K562 (cell line): ENCODE measurements around the gene AIF1L. TPM values are rescaled to one million over a fixed set of nuclear protein-coding genes. Genes with fewer than 3 reads are reported as not detected.

ENCODE experiments used
- ATAC-seq: fragments of 200-7000 bp; cut with Tn5 transposase; 3 replicates; pipeline ENCODE4 v1.9.1; 2020; ENCODE audit warnings: moderate library complexity
- BruUV-seq: library from RNA; stranded (reverse); fragments of 400-500 nt; replicated peaks from 2 replicates; lab custom pipeline; 2021; lab: Mats Ljungman, UMichigan
- CTCF ChIA-PET: fragments of 300-600 bp; formaldehyde crosslinking; extraction: SDS; loops from one replicate; lab custom pipeline; 2021; ENCODE audit warnings: low intra/inter-chr PET ratio; lab: Yijun Ruan, JAX
- POLR2A ChIA-PET: fragments of 300-600, 350-650 bp; sonication (Branson Sonifier 250); formaldehyde crosslinking; extraction: SDS; loops from one replicate; lab custom pipeline; 2021; ENCODE audit warnings: antibody characterized with exemption, inconsistent platforms; lab: Yijun Ruan, JAX
- DNase-seq, 4 experiments: peaks; one replicate each; pipeline versions ENCODE4 v3.0.0 to v3.0.0-alpha.2; 2011 to 2018; ENCODE audit warnings: low spot score in 3 of 4, mixed read lengths in 3 of 4; ENCODE audit errors: extremely low read depth in 1 of 4
- FAIRE-seq: peaks from 2 replicates; lab custom pipeline; 2011; peaks lifted over from hg19 to GRCh38; lab: Jason Lieb, UNC
- H2AFZ ChIP-seq: 2 replicates; pipeline ENCODE4 v1.6.0; 2011; ENCODE audit warnings: low read depth, low read length, control low read depth, inconsistent platforms
- H3K27ac ChIP-seq: fragments of 200-600 bp; 3 replicates; pipeline ENCODE4 v1.8.0; 2011; ENCODE audit warnings: low read depth, mild to moderate bottlenecking, control low read depth, inconsistent platforms, low read length, moderate library complexity, mixed read lengths; ENCODE audit errors: extremely low read depth
- H3K27me3 ChIP-seq, 2 experiments: fragments of 300-600 bp in 1 of 2; 2 replicates in 1 of 2; 3 replicates in 1 of 2; pipeline versions ENCODE4 v1.6.0 to v1.8.0; 2011; ENCODE audit warnings: inconsistent platforms in 2 of 2, low read length in 2 of 2, mild to moderate bottlenecking in 1 of 2, mixed read lengths in 1 of 2, moderate library complexity in 1 of 2; ENCODE audit not compliant: control insufficient read depth in 2 of 2, insufficient read depth in 2 of 2
- H3K36me3 ChIP-seq: fragments of 300-600 bp; 3 replicates; pipeline ENCODE4 v1.8.0; 2011; ENCODE audit warnings: mild to moderate bottlenecking, low read length, inconsistent platforms; ENCODE audit not compliant: control insufficient read depth, insufficient read depth
- H3K4me1 ChIP-seq, 2 experiments: fragments of 200-600 bp in 1 of 2; replicated peaks in 1 of 2; 2 replicates in 1 of 2; 3 replicates in 1 of 2; pipeline versions ENCODE4 v1.5.1 to v1.8.0; 2011; ENCODE audit warnings: inconsistent platforms in 2 of 2, low read length in 2 of 2, mild to moderate bottlenecking in 1 of 2, mixed read lengths in 1 of 2, moderate library complexity in 1 of 2; ENCODE audit not compliant: control insufficient read depth in 2 of 2, insufficient read depth in 2 of 2
- H3K4me2 ChIP-seq: 2 replicates; pipeline ENCODE4 v1.6.1; 2011; ENCODE audit warnings: low read length, control low read depth, inconsistent platforms, mixed read lengths; ENCODE audit not compliant: insufficient read depth
- H3K4me3 ChIP-seq: fragments of 200-600 bp; sonication (generic), shearing (Covaris generic); 2 replicates; pipeline ENCODE4 v1.5.1; 2016; ENCODE audit warnings: control low read depth, inconsistent platforms
- H3K79me2 ChIP-seq: fragments of 200-600 bp; 3 replicates; pipeline ENCODE4 v1.8.0; 2011; ENCODE audit warnings: low read length, inconsistent platforms; ENCODE audit not compliant: control insufficient read depth, insufficient read depth
- H3K9ac ChIP-seq, 2 experiments: 2 replicates each; pipeline versions ENCODE4 v1.6.0 to v1.6.1; 2011; ENCODE audit warnings: low read depth in 2 of 2, low read length in 2 of 2, control low read depth in 1 of 2, inconsistent platforms in 1 of 2, mild to moderate bottlenecking in 1 of 2, mixed read lengths in 1 of 2; ENCODE audit not compliant: insufficient read depth in 1 of 2
- H3K9me1 ChIP-seq: one replicate; pipeline ENCODE4 v1.6.0; 2011; ENCODE audit warnings: inconsistent platforms, mild to moderate bottlenecking, low read length, moderate library complexity; ENCODE audit not compliant: control insufficient read depth, insufficient read depth
- H3K9me3 ChIP-seq: replicated peaks from 2 replicates; pipeline ENCODE4 v1.5.1; 2011; ENCODE audit warnings: low read depth, low read length, inconsistent platforms; ENCODE audit not compliant: control insufficient read depth, insufficient read depth
- H4K20me1 ChIP-seq: replicated peaks from 2 replicates; pipeline ENCODE4 v1.6.1; 2011; ENCODE audit warnings: low read length, inconsistent platforms, mixed read lengths; ENCODE audit not compliant: control insufficient read depth, insufficient read depth
- GABPB2 ChIP-seq: fragments of 250-450 bp; sonication (Bioruptor Pico); conservative IDR thresholded peaks from 2 replicates; pipeline ENCODE4 v1.5.1; 2021; ENCODE audit warnings: mild to moderate bottlenecking
- HDAC2 ChIP-seq: fragments of 450-650 bp; IDR thresholded peaks from 2 replicates; pipeline ENCODE4 v1.6.1; 2016; ENCODE audit warnings: mild to moderate bottlenecking
- HDGF ChIP-seq: fragments of 450-650 bp; IDR thresholded peaks from 2 replicates; pipeline ENCODE4 v1.6.1; 2016
- MTA1 ChIP-seq: fragments of 450-650 bp; IDR thresholded peaks from 2 replicates; pipeline ENCODE4 v1.6.1; 2017; ENCODE audit warnings: borderline replicate concordance
- XRCC5 ChIP-seq: fragments of 200-400 bp; formaldehyde crosslinking; IDR thresholded peaks from 2 replicates; pipeline ENCODE4 v1.6.1; 2017; ENCODE audit warnings: low read depth, mild to moderate bottlenecking, low read length
- ZNF174 ChIP-seq: fragments of 250-450 bp; sonication (Bioruptor Pico); IDR thresholded peaks from 2 replicates; pipeline ENCODE4 v1.4.0; 2020; ENCODE audit warnings: mild to moderate bottlenecking
- ZNF175 ChIP-seq: fragments of 200-800 bp; sonication (Bioruptor generic); IDR thresholded peaks from 2 replicates; pipeline ENCODE4 v1.6.1; 2016; ENCODE audit warnings: low read depth, mild to moderate bottlenecking, missing genetic modification characterization, missing compliant biosample characterization
- WGBS: fragments of 100-300 bp; shearing (Covaris generic); methylation state at CpG from one replicate; pipeline ENCODE4 v1.1.6; 2016; ENCODE audit warnings: low coverage, mixed read lengths; ENCODE audit not compliant: insufficient coverage; ENCODE audit errors: missing lambda C conversion rate; 5-methylcytosine and 5-hydroxymethylcytosine counted together
- in situ Hi-C: fragments of 300-500 bp; cut with MboI; formaldehyde crosslinking; loops from 4 replicates; pipeline ENCODE4 v1.15.0; 2018; ENCODE audit warnings: inconsistent platforms, mixed read lengths
- intact Hi-C: fragments of 100-400 bp; cut with micrococcal nuclease; formaldehyde crosslinking; loops from 2 replicates; pipeline ENCODE4 v1.14.2; 2022
- polyA plus RNA-seq, 8 experiments: library from polyadenylated mRNA; depleted of rRNA in 4 of 8; stranded (reverse) in 5 of 8; unstranded in 3 of 8; fragments of >200 nt; fragmentation: Nextera tagmentation in 2 of 8; fragmentation: Illumina TruSeq in 1 of 8; extraction: Ambion mirVana in 2 of 8; extraction: Trizol in 1 of 8; gene quantifications; 2 replicates each; pipeline versions ENCODE4 v1.2.1 to v1.2.3, GENCODE V29; 2011 to 2014; ENCODE audit warnings: inconsistent platforms in 1 of 8, missing spikeins in 1 of 8
- total RNA-seq, 7 experiments: library from RNA; depleted of rRNA in 6 of 7; stranded (reverse); fragments of >200 nt in 6 of 7; fragmentation: Illumina TruSeq in 2 of 7; extraction: Trizol in 2 of 7; gene quantifications; 2 replicates each; pipeline versions ENCODE4 v1.2.1 to v1.2.3, GENCODE V29; 2011 to 2021; ENCODE audit warnings: low replicate concordance in 1 of 7
- TF ChIP-seq, protein P1 (sequence below), 2 experiments: fragments of 450-650 bp in 1 of 2; sonication (generic) in 1 of 2; formaldehyde crosslinking in 1 of 2; IDR thresholded peaks in 1 of 2; conservative IDR thresholded peaks in 1 of 2; 2 replicates each; pipeline versions ENCODE4 v1.6.1 to v1.8.1; 2016 to 2023; ENCODE audit warnings: mild to moderate bottlenecking in 2 of 2, moderate library complexity in 2 of 2, inconsistent platforms in 1 of 2, missing genetic modification reagents in 1 of 2
- TF ChIP-seq, protein P2 (sequence below), 2 experiments: fragments of 450-650 bp in 1 of 2; sonication (generic) in 1 of 2; formaldehyde crosslinking; conservative IDR thresholded peaks; 2 replicates each; pipeline versions ENCODE4 v1.4.0 to v1.8.1; 2020 to 2022; ENCODE audit warnings: mild to moderate bottlenecking in 1 of 2, missing genetic modification reagents in 1 of 2
- TF ChIP-seq, protein P3 (sequence below): sonication (generic); formaldehyde crosslinking; IDR thresholded peaks from 2 replicates; pipeline ENCODE4 v1.8.1; 2023; ENCODE audit warnings: mild to moderate bottlenecking, missing genetic modification reagents

AIF1L gene
- total and polyA plus RNA-seq, 9 of the 15 experiments (the other 6 are each of a cell fraction or from before 2014, with no cell fraction given) = 0.34 to 9.1 (median 1.3) TPM

DNA sequence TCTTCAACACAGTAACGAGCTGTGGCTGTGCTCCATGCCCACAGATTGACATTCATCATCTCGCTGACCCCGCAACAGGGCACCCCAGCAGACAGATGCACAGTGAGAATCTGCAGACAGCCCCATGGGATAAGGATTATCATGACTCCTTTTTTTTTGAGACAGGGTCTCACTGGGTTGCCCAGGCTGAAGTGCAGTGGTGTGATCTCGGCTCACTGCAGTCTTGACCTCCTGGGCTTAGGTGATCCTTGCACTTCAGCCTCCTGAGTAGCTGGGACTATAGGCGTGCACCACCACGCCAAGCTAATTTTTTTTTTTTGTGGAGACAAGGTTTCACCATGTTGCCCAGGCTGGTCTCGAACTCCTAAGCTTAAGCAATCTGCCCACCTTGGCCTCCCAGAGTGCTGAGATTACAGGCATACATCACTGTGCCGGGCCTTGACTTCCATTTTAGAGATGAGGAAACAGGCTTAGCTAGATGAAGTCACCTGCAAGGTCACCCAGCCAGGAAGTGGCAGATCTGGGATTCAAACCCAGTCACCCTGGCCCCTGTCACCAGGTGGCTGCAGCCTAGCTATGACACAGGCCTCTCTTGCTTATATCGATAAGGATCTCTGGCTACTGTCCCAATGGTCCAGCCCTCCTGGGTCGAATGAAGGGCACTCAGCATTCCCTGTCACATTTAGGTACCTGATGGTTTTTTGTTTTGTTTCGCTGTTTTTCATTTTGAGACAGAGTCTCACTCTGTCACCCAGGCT, 5.1 kb downstream of the AIF1L start (continued):
- TF ChIP-seq HDAC2 (no peak), XRCC5 (no peak), ZNF175 (CRISPR knock-in tag) (no peak), MTA1 (no peak)
- TF ChIP-seq, protein P1, sequence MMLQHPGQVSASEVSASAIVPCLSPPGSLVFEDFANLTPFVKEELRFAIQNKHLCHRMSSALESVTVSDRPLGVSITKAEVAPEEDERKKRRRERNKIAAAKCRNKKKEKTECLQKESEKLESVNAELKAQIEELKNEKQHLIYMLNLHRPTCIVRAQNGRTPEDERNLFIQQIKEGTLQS (IDR thresholded peaks at IDR 0.05) = no peak
- TF ChIP-seq, protein P1 (CRISPR knock-in tag; conservative IDR thresholded peaks at IDR 0.05) = peak; percentile 73
- TF ChIP-seq, protein P2, sequence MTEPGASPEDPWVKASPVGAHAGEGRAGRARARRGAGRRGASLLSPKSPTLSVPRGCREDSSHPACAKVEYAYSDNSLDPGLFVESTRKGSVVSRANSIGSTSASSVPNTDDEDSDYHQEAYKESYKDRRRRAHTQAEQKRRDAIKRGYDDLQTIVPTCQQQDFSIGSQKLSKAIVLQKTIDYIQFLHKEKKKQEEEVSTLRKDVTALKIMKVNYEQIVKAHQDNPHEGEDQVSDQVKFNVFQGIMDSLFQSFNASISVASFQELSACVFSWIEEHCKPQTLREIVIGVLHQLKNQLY (CRISPR knock-in tag; conservative IDR thresholded peaks at IDR 0.05) = peak in 1 of 2 experiments; percentile 32; a peak in 1 of 4 replicates

DNA sequence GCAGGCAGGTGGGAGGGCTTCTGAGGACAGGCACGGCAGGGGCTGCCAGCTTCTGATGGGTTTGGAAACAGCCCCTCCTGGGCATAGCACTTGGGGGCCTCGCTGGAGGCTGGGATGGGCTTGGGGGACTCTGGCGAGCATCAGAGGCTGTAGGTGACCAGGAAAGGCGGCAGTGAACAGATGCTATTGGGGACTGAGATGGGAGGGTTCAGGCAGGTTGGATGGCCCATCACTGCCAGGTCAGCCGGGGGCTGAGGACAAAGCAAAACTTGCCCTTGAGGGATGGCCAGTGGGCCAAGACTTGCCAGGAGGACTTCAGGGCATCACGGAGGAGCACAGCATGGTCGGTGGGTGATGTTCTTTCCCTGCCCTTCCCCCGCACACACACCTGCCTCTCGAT, 6.7 kb downstream of the AIF1L start:
- peak overlapping the region; percentile 14 for H2AFZ ChIP-seq
- H3K36me3 ChIP-seq = no peaks in the 10 kb centered on the region

More for the DNA sequence above, 6.7 kb downstream of the AIF1L start:
- H3K27ac ChIP-seq = no peak overlapping the region
- POLR2A ChIA-PET = interaction anchor here (0.6 to 99.3 kb wide), 7 partner anchors 6 to 270 kb away, joined by 3 to 3336 read pairs (median 4); partner anchors contain the start of genes AIF1L and NUP214
- 29% methylated on average over 9 of the region's 9 CpGs for WGBS
- no peaks in the 10 kb centered on the region for H3K79me2 ChIP-seq
- H3K4me1 ChIP-seq = peaks cover 24 to 50% of the 10 kb centered on the region in 2 experiments
- no TSS peak for BruUV-seq
- H3K27me3 ChIP-seq = peaks cover 54 to 85% of the 10 kb centered on the region in 2 experiments
- in situ Hi-C loops = no loop called here
- H4K20me1 ChIP-seq = peaks cover 39% of the 10 kb centered on the region
- peaks cover 12% of the 10 kb centered on the region for H3K9me1 ChIP-seq
- CTCF ChIA-PET = no interaction called here
- intact Hi-C loops = no loop called here
- TF ChIP-seq ZNF174 (CRISPR knock-in tag) (no peak), GABPB2 (CRISPR knock-in tag) (no peak), HDGF (no peak)
- TF ChIP-seq, protein P2 (CRISPR knock-in tag; conservative IDR thresholded peaks at IDR 0.05) = 0 out of 4 replicates have a peak, but pooled peaks of 1 of the 2 experiments have one; percentile 36
- TF ChIP-seq, protein P3, sequence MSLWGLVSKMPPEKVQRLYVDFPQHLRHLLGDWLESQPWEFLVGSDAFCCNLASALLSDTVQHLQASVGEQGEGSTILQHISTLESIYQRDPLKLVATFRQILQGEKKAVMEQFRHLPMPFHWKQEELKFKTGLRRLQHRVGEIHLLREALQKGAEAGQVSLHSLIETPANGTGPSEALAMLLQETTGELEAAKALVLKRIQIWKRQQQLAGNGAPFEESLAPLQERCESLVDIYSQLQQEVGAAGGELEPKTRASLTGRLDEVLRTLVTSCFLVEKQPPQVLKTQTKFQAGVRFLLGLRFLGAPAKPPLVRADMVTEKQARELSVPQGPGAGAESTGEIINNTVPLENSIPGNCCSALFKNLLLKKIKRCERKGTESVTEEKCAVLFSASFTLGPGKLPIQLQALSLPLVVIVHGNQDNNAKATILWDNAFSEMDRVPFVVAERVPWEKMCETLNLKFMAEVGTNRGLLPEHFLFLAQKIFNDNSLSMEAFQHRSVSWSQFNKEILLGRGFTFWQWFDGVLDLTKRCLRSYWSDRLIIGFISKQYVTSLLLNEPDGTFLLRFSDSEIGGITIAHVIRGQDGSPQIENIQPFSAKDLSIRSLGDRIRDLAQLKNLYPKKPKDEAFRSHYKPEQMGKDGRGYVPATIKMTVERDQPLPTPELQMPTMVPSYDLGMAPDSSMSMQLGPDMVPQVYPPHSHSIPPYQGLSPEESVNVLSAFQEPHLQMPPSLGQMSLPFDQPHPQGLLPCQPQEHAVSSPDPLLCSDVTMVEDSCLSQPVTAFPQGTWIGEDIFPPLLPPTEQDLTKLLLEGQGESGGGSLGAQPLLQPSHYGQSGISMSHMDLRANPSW (CRISPR knock-in tag) = 0 out of 2 replicates have a peak, but pooled peaks have one; percentile 58
- H3K9ac ChIP-seq = peak overlapping the region in 1 of 2 experiments; percentile 77; a peak in 2 of 4 replicates
- ATAC-seq (no peak), FAIRE-seq (no peak), DNase-seq (peak in 1 of 4 experiments; percentile 63)
- no peak overlapping the region for H3K4me3 ChIP-seq
- peak overlapping the region; percentile 1; the same call in 1 of the 2 replicates for H3K4me2 ChIP-seq
- no peaks in the 10 kb centered on the region for H3K9me3 ChIP-seq
